Endothelial cell of umbilical vein (primary cell): ENCODE measurements around the gene BUD13.

Experiments
- CTCF ChIP-seq, 2 donors: IDR thresholded peaks; 1 replicate in 1 of 2; 2 replicates in 1 of 2; pipeline ENCODE4 v1.5.1; 2011; ENCODE audit warnings: low read length in 2 of 2, mild to moderate bottlenecking in 2 of 2, moderate library complexity in 2 of 2, control low read depth in 1 of 2, inconsistent platforms in 1 of 2, low read depth in 1 of 2; ENCODE audit not compliant: insufficient read depth in 1 of 2; ENCODE audit errors: extremely low read depth in 1 of 2
- MAX ChIP-seq: IDR thresholded peaks from 2 replicates; pipeline ENCODE4 v1.6.1; 2011; ENCODE audit not compliant: insufficient read depth, insufficient read length

- TF ChIP-seq MAX (no peak), CTCF (IDR thresholded peaks at IDR 0.05; ENCODE audit: extremely low read depth in 1 of 2, insufficient read depth in 1 of 2, low read depth in 1 of 2, low read length in 2 of 2) (no peak)
These were observed 32.0 kb downstream of the BUD13 start for GRCh38 chr11:116740741-116741140.
